ENCODE measurements around the gene S1PR4.

The S1PR4 gene

DNA sequence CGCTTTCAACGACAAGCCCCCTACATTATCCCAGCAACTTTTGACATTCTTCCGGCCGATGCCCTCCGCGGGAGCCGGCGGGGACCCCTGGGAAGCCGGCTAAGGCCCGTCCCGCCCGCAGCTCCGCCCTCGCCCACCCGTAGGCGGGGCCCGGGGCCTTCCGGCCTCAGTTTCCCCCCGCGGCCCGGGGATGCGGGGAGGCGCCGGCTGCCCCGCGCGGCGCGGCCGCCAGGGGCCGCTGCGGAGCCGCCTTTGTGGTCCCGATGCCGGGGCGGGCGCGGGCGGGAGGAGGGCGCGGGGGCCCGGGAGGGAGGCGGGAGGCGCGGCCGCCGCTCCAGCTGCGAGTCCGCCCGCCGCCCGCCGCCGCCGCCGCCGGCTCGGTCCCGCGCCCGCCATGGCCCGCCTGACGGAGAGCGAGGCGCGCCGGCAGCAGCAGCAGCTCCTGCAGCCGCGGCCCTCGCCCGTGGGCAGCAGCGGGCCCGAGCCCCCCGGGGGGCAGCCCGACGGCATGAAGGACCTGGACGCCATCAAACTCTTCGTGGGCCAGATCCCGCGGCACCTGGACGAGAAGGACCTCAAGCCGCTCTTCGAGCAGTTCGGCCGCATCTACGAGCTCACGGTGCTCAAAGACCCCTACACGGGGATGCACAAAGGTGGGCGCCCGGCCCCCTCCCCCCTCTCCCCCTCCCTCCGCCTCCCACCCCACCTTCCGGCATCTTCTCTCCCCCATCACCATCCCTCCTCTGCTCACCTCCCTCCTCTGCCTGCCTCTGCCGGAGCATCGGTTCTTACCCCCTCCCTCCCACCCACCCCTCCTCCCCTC lies 46.0 kb downstream of the S1PR4 start, which contains the start of gene CELF5:
Gene CELF5, plus strand, starts transcription at position 316 of the 823 bp plus-strand sequence. Its CDS starts 79 bp downstream, at position 395.
- peak; percentile 32 for DNase-seq (ENCODE audit: low read depth)

DNA sequence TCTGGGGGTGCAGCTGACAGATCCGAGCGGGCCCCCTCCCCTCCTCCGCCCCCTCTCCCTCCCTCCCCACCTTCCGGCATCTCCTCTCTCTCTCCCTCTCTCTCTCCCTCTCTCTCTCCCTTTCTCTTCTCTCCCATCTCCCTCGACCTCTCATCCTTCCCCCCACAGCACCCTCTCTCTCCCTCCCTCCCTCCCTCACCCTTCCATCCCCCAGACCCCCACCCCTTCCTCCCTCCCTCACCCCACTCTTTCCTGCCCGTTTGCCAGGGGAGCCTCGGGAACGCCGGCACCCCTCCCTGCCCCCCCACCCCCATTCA lies 46.6 kb downstream of the S1PR4 start:
- DNase-seq (ENCODE audit: low read depth), result no peak

DNA sequence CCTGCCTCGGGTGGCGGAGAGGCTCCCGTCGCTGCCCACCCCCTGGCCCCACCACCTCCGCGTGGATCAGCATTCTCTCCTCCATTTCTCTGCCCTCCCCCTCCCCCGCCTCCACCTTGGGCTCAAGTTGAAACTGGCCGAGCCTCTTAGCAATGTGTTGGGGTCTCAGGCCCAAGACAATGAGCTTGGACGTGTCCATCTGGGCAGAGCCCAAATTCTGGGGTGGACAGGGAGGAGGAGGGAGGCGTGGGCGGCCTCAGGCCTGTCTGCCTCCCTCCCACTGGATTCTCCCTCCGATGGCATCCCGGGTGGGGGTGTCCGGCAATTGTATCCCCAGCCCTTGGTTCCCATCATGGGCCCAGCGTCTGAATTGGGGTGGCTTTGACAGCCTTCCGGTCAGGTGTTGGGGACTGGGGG lies 47.1 kb downstream of the S1PR4 start:
- DNase-seq (ENCODE audit: low read depth), result no peak

DNA sequence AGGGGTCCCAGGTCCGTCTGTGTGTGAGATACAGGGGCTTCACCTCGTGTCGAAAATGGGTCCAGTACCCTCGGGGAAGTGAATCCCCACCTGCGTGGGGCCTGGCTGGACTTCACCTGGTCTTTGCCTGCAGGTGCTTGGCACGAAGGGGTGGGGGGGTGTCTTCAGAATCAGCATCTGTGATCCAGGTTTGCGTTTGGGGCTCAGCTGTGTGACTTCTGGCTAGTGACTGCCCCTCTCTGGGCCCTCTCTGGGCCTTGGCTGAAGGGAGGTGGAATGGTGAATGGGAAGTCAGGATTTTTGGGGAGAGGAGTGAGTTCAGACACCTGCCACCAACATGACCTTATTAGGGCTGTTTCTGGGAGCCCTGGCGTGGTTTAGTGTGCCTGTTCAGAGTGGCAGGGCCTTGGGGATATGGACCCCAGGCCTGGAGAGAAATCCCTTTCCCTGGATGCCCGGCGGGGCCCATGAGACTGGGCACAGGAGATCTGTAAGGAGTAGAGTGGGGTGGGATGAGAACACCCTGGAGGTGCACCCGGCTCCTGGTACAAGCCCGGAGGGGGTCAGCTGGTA lies 48.6 kb downstream of the S1PR4 start:
- DNase-seq (ENCODE audit: low read depth), result no peak

DNA sequence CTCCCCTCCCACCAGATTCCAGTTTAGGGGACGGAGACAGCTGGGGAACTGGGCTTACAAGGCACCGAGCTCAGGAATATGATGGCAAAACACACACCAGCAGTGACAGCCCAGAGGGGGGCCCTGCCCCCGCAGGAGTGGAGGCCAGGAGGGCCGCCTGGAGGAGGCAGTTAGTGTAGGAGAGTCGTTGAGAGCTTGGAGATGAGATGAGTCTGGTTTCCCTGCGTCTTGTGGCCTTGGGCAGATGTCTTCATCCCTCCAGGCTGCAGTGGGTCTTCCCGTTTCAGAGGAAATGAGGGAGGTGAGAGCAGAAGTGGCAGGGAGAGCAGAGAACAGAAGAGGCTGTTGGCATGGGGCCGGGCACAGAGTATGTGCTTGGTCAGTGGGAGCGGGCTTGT lies 50.8 kb downstream of the S1PR4 start:
- DNase-seq (ENCODE audit: low read depth), result no peak
